Endothelial cell of umbilical vein (primary cell): Measurements from ENCODE around the gene SPTBN4. TPM values are rescaled to one million over a fixed set of nuclear protein-coding genes. Genes with fewer than 3 reads are reported as not detected.

Source experiments
- BruUV-seq: library from RNA; stranded (reverse); fragments of 400-500 nt; replicated peaks from 2 replicates; lab custom pipeline; 2021; lab: Mats Ljungman, UMichigan
- CTCF ChIA-PET: fragments of 300-600, 350-600 bp; sonication (Branson Sonifier 250); formaldehyde crosslinking; loops from one replicate; lab custom pipeline; 2021; ENCODE audit warnings: antibody characterized with exemption, inconsistent platforms; lab: Charles Lee
- POLR2A ChIA-PET: fragments of 300-600, 350-600 bp; sonication (Branson Sonifier 250); formaldehyde crosslinking; loops from one replicate; lab custom pipeline; 2021; ENCODE audit warnings: antibody characterized with exemption, inconsistent platforms; lab: Charles Lee
- DNase-seq: peaks from one replicate; pipeline ENCODE4 v3.0.0-alpha.2; 2011; ENCODE audit warnings: low read depth, low spot score
- FAIRE-seq: peaks from 2 replicates; lab custom pipeline; 2011; peaks lifted over from hg19 to GRCh38; lab: Jason Lieb, UNC
- H2AFZ ChIP-seq: 2 replicates; pipeline ENCODE4 v1.6.0; 2012; ENCODE audit warnings: low read depth, low read length, control low read depth, inconsistent platforms
- H3K27ac ChIP-seq: 2 replicates; pipeline ENCODE4 v1.5.1; 2011; ENCODE audit warnings: low read depth, mild to moderate bottlenecking, control low read depth, low read length, moderate library complexity; ENCODE audit not compliant: insufficient read depth
- H3K27me3 ChIP-seq, 2 experiments: 2 replicates each; pipeline versions ENCODE4 v1.6.0 to v1.6.1; 2011; ENCODE audit warnings: low read length in 2 of 2, mixed read lengths in 1 of 2; ENCODE audit not compliant: control insufficient read depth in 2 of 2, insufficient read depth in 2 of 2
- H3K36me3 ChIP-seq, 2 experiments: 2 replicates in 1 of 2; 3 replicates in 1 of 2; pipeline ENCODE4 v1.5.1; 2011; ENCODE audit warnings: low read length in 2 of 2, mild to moderate bottlenecking in 1 of 2, moderate library complexity in 1 of 2; ENCODE audit not compliant: control insufficient read depth in 2 of 2, insufficient read depth in 2 of 2; ENCODE audit errors: extremely low read depth in 1 of 2
- H3K4me1 ChIP-seq: 3 replicates; pipeline ENCODE4 v1.5.1; 2011; ENCODE audit warnings: mild to moderate bottlenecking, low read length; ENCODE audit not compliant: control insufficient read depth, insufficient read depth; ENCODE audit errors: extremely low read depth
- H3K4me2 ChIP-seq: 2 replicates; pipeline ENCODE4 v1.6.1; 2011; ENCODE audit warnings: low read length, control low read depth, mixed read lengths; ENCODE audit not compliant: insufficient read depth
- H3K4me3 ChIP-seq, 3 experiments: fragments of 200-600 bp in 1 of 3; sonication (generic), shearing (Covaris generic) in 1 of 3; replicated peaks in 1 of 3; 2 replicates each; pipeline ENCODE4 v1.5.1; 2011 to 2016; ENCODE audit warnings: control low read depth in 3 of 3, low read length in 3 of 3, mild to moderate bottlenecking in 2 of 3, inconsistent platforms in 1 of 3, low read depth in 1 of 3, moderate library complexity in 1 of 3; ENCODE audit not compliant: insufficient read depth in 1 of 3
- H3K79me2 ChIP-seq: 2 replicates; pipeline ENCODE4 v1.6.0; 2012; ENCODE audit warnings: low read length, inconsistent platforms; ENCODE audit not compliant: control insufficient read depth, insufficient read depth
- H3K9ac ChIP-seq: replicated peaks from 2 replicates; pipeline ENCODE3; 2011; ENCODE audit warnings: low read length, control low read depth; ENCODE audit not compliant: insufficient read depth; ENCODE audit errors: extremely low read depth
- H3K9me1 ChIP-seq: replicated peaks from 3 replicates; pipeline ENCODE4 v1.6.0; 2011; ENCODE audit warnings: mild to moderate bottlenecking, low read length; ENCODE audit not compliant: control insufficient read depth, insufficient read depth; ENCODE audit errors: extremely low read depth
- H3K9me3 ChIP-seq: replicated peaks from 2 replicates; pipeline ENCODE4 v1.5.1; 2012; ENCODE audit warnings: low read length, inconsistent platforms; ENCODE audit not compliant: control insufficient read depth, insufficient read depth
- H4K20me1 ChIP-seq: replicated peaks from 2 replicates; pipeline ENCODE3; 2011; ENCODE audit warnings: mild to moderate bottlenecking, low read length; ENCODE audit not compliant: control insufficient read depth, insufficient read depth; ENCODE audit errors: extremely low read depth
- CTCF ChIP-seq, 2 donors: IDR thresholded peaks; 1 replicate in 1 of 2; 2 replicates in 1 of 2; pipeline ENCODE4 v1.5.1; 2011; ENCODE audit warnings: low read length in 2 of 2, mild to moderate bottlenecking in 2 of 2, moderate library complexity in 2 of 2, control low read depth in 1 of 2, inconsistent platforms in 1 of 2, low read depth in 1 of 2; ENCODE audit not compliant: insufficient read depth in 1 of 2; ENCODE audit errors: extremely low read depth in 1 of 2
- EZH2 ChIP-seq: IDR thresholded peaks from 2 replicates; pipeline ENCODE4 v1.6.1; 2012; ENCODE audit warnings: borderline replicate concordance, low read depth, mild to moderate bottlenecking, moderate library complexity, low read length, inconsistent platforms; ENCODE audit not compliant: severe bottlenecking
- FOS ChIP-seq: IDR thresholded peaks from 2 replicates; pipeline ENCODE4 v1.6.1; 2011; ENCODE audit warnings: mild to moderate bottlenecking, low read length, moderate library complexity, borderline replicate concordance; ENCODE audit not compliant: insufficient read depth
- GATA2 ChIP-seq: IDR thresholded peaks from 2 replicates; pipeline ENCODE4 v1.7.0; 2011; ENCODE audit warnings: low read depth, mild to moderate bottlenecking, moderate library complexity, mixed read lengths, low read length; ENCODE audit not compliant: insufficient read length, insufficient read depth
- JUN ChIP-seq: IDR thresholded peaks from 2 replicates; pipeline ENCODE4 v1.6.1; 2011; ENCODE audit warnings: borderline replicate concordance, low read depth; ENCODE audit not compliant: insufficient read length, insufficient read depth
- MAX ChIP-seq: IDR thresholded peaks from 2 replicates; pipeline ENCODE4 v1.6.1; 2011; ENCODE audit not compliant: insufficient read depth, insufficient read length
- MYC ChIP-seq: IDR thresholded peaks from one replicate; pipeline ENCODE4 v1.6.1; 2011; ENCODE audit warnings: mild to moderate bottlenecking, low read depth, low read length
- POLR2A ChIP-seq: IDR thresholded peaks from 2 replicates; pipeline ENCODE4 v1.6.1; 2012; ENCODE audit warnings: low read depth, mild to moderate bottlenecking, control low read depth, low read length
- POLR2AphosphoS5 ChIP-seq: IDR thresholded peaks from 2 replicates; pipeline ENCODE4 v1.6.1; 2012; ENCODE audit warnings: low read depth, mild to moderate bottlenecking, control low read depth, low read length, moderate library complexity; ENCODE audit not compliant: insufficient read depth
- dilution Hi-C: fragments of 300-500 bp; cut with MboI; formaldehyde crosslinking; loops from one replicate; pipeline ENCODE4 v1.15.0; 2019; ENCODE audit warnings: low sequenced_read_pairs; ENCODE audit not compliant: extremely low pct_ligation_motif_present
- intact Hi-C: fragments of 100-400 bp; cut with micrococcal nuclease; formaldehyde crosslinking; loops from one replicate; pipeline ENCODE4 v1.10.0; 2022
- polyA plus RNA-seq, 4 experiments: library from polyadenylated mRNA; depleted of rRNA in 3 of 4; stranded (reverse) in 3 of 4; unstranded in 1 of 4; fragments of >200 nt; gene quantifications; 2 replicates each; pipeline versions ENCODE4 v1.2.1 to v1.2.3, GENCODE V29; 2011 to 2012; ENCODE audit warnings: missing spikeins in 1 of 4
- total RNA-seq: library from RNA; stranded (reverse); gene quantifications from 2 replicates; pipeline ENCODE4 v1.2.3, GENCODE V29; 2021

SPTBN4 gene
- total and polyA plus RNA-seq, 2 donors (not counting 3 experiments of a cell fraction or from before 2014, with no cell fraction given): 0.33 TPM; not detected in 1

GRCh38 chr19:40589591-40590429, 123.0 kb downstream of the SPTBN4 start:
- ChIA-PET POLR2A (no interaction called here), CTCF (no interaction called here)
- H3K9ac ChIP-seq: no peak overlapping the region
- no TSS peak for BruUV-seq
- H3K9me3 ChIP-seq: no peaks in the 10 kb centered on the region
- no peak for TF ChIP-seq CTCF (IDR thresholded peaks at IDR 0.05; ENCODE audit: extremely low read depth in 1 of 2, insufficient read depth in 1 of 2, low read depth in 1 of 2, low read length in 2 of 2)
- TF ChIP-seq JUN: no peak
- TF ChIP-seq MYC: no peak
- no peak for TF ChIP-seq POLR2A
- no peak for TF ChIP-seq MAX
- TF ChIP-seq EZH2: no peak
- TF ChIP-seq POLR2AphosphoS5: no peak
- no peak for TF ChIP-seq FOS
- TF ChIP-seq GATA2: no peak
- no peak overlapping the region for H2AFZ ChIP-seq
- no peak overlapping the region for H3K4me3 ChIP-seq
- dilution Hi-C loops (no loop called here), intact Hi-C loops (no loop called here)
- no peaks in the 10 kb centered on the region for H4K20me1 ChIP-seq
- H3K9me1 ChIP-seq: no peaks in the 10 kb centered on the region
- no peak overlapping the region for H3K27ac ChIP-seq
- H3K79me2 ChIP-seq: no peaks in the 10 kb centered on the region
- no peak overlapping the region for H3K4me2 ChIP-seq
- H3K36me3 ChIP-seq: peaks cover 3 to 4% of the 10 kb centered on the region in 2 experiments
- peaks cover 20% of the 10 kb centered on the region for H3K4me1 ChIP-seq
- no peak for DNase-seq
- no peaks in the 10 kb centered on the region for H3K27me3 ChIP-seq
- no peak for FAIRE-seq
